ENCODE measurements around the gene GUCA2B. TPM values are rescaled to one million over a fixed set of nuclear protein-coding genes. Genes with fewer than 3 reads are reported as not detected.

Gene GUCA2B
- total RNA-seq, 4 donors from 2014 or later: not detected

- TF ChIP-seq CTCF (IDR thresholded peaks at IDR 0.05): no peak
- no peak for TF ChIP-seq POLR2A (IDR thresholded peaks at IDR 0.05)
- H3K27ac ChIP-seq: no peak overlapping the region
- H3K9me3 ChIP-seq: no peaks in the 10 kb centered on the region
- H3K4me1 ChIP-seq: no peaks in the 10 kb centered on the region
- H3K4me3 ChIP-seq: no peak overlapping the region
- no peak for DNase-seq
- intact Hi-C loops (cut with DNase I; ENCODE audit: low total_unique reads): no loop called here
- no peaks in the 10 kb centered on the region for H3K36me3 ChIP-seq
- no peaks in the 10 kb centered on the region for H3K27me3 ChIP-seq
Measured at GRCh38 chr1:42128499-42128898, 24.7 kb upstream of the GUCA2B start.

- intact Hi-C loops (cut with DNase I; ENCODE audit: low total_unique reads): no loop called here
- Histone ChIP-seq H3K27me3 (no peaks in the 10 kb centered on the region), H3K27ac (no peak overlapping the region), H3K4me3 (no peak overlapping the region), H3K9me3 (no peaks in the 10 kb centered on the region), H3K4me1 (no peaks in the 10 kb centered on the region), H3K36me3 (no peaks in the 10 kb centered on the region)
- no peak for DNase-seq
- TF ChIP-seq POLR2A (IDR thresholded peaks at IDR 0.05) (no peak), CTCF (IDR thresholded peaks at IDR 0.05) (no peak)
Measured at GRCh38 chr1:42128964-42129363, 24.2 kb upstream of the GUCA2B start.

- DNase-seq: no peak
- intact Hi-C loops (cut with DNase I; ENCODE audit: low total_unique reads): no loop called here
- no peaks in the 10 kb centered on the region for H3K27me3 ChIP-seq
- H3K4me1 ChIP-seq: no peaks in the 10 kb centered on the region
- no peak overlapping the region for H3K27ac ChIP-seq
- no peak overlapping the region for H3K4me3 ChIP-seq
- no peak for TF ChIP-seq CTCF (IDR thresholded peaks at IDR 0.05)
- TF ChIP-seq POLR2A (IDR thresholded peaks at IDR 0.05): no peak
- no peaks in the 10 kb centered on the region for H3K9me3 ChIP-seq
- no peaks in the 10 kb centered on the region for H3K36me3 ChIP-seq
Measured at GRCh38 chr1:42130061-42130660, 23.0 kb upstream of the GUCA2B start.

GRCh38 chr1:42133390-42133789 lies 19.8 kb upstream of the GUCA2B start:
- no peaks in the 10 kb centered on the region for H3K9me3 ChIP-seq
- H3K4me3 ChIP-seq: no peak overlapping the region
- DNase-seq: no peak
- H3K27me3 ChIP-seq: no peaks in the 10 kb centered on the region
- H3K4me1 ChIP-seq: no peaks in the 10 kb centered on the region
- intact Hi-C loops (cut with DNase I; ENCODE audit: low total_unique reads): no loop called here
- TF ChIP-seq POLR2A (IDR thresholded peaks at IDR 0.05) (no peak), CTCF (IDR thresholded peaks at IDR 0.05) (no peak)
- H3K27ac ChIP-seq: no peak overlapping the region
- no peaks in the 10 kb centered on the region for H3K36me3 ChIP-seq

GRCh38 chr1:42133809-42134526 lies 19.2 kb upstream of the GUCA2B start:
- TF ChIP-seq POLR2A (IDR thresholded peaks at IDR 0.05) (no peak), CTCF (IDR thresholded peaks at IDR 0.05) (no peak)
- Histone ChIP-seq H3K4me1 (no peaks in the 10 kb centered on the region), H3K4me3 (no peak overlapping the region), H3K36me3 (no peaks in the 10 kb centered on the region), H3K27ac (no peak overlapping the region), H3K9me3 (no peaks in the 10 kb centered on the region), H3K27me3 (no peaks in the 10 kb centered on the region)
- intact Hi-C loops (cut with DNase I; ENCODE audit: low total_unique reads): no loop called here
- no peak for DNase-seq

Measured in uterus (tissue), 4 donors.